ENCODE results near the gene UBE3A. TPM values are rescaled to one million over a fixed set of nuclear protein-coding genes. Genes with fewer than 3 reads are reported as not detected.

UBE3A gene
- total RNA-seq, 2 experiments from 2014 or later = 124 to 126 TPM

DNA sequence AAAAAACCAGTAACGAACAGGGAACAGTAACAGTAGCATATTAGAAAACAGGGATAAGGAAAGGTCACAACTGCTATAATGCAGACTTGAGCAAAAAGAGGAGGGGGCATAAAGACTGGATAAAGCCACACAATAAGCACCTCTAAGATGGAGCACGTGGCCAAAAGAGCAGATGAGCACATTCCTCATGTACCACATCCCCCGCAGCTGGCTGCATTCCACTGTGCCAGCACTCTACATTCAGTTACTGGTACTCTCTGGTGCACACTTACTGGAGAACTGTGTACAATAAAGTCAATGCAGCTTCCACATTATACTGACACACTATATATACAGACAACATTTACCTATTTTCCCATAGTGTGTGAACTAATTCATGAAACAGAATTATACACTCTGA lies 64.7 kb downstream of the UBE3A start:
- no peak overlapping the region for H3K4me3 ChIP-seq (ENCODE audit: low read length)
- no peaks in the 10 kb centered on the region for H3K27me3 ChIP-seq (ENCODE audit: control insufficient read depth in 1 of 2, insufficient read depth in 2 of 2, low read length in 2 of 2)
- Mint-ChIP-seq H3K4me3 (no peak overlapping the region), H3K4me1 (ENCODE audit: low read depth) (peaks cover 48% of the 10 kb centered on the region), H3K9me3 (no peaks in the 10 kb centered on the region), H3K36me3 (ENCODE audit: low read depth) (peaks cover 100% of the 10 kb centered on the region), H3K27ac (no peak overlapping the region), H3K27me3 (no peaks in the 10 kb centered on the region)
- CTCF ChIA-PET = no interaction called here
- peaks cover 53% of the 10 kb centered on the region for H3K36me3 ChIP-seq (ENCODE audit: insufficient read depth, low read length)
- ATAC-seq (ENCODE audit: poor library complexity) (no peak), DNase-seq (no peak)
- no peaks in the 10 kb centered on the region for H3K4me1 ChIP-seq (ENCODE audit: insufficient read depth, low read length)
- POLR2A ChIA-PET = no interaction called here
- intact Hi-C loops (cut with DNase I, micrococcal nuclease) = no loop called here
- H3K9me3 ChIP-seq (ENCODE audit: control insufficient read depth in 1 of 2, insufficient read depth in 1 of 2, low read length in 2 of 2) = no peaks in the 10 kb centered on the region
- TF ChIP-seq CTCF (IDR thresholded peaks at IDR 0.05) = no peak
- no peak overlapping the region for H3K27ac ChIP-seq (ENCODE audit: low read depth in 1 of 2, low read length in 2 of 2)

GRCh38 chr15:25372298-25372697 lies 66.5 kb downstream of the UBE3A start:
- Mint-ChIP-seq H3K36me3 (ENCODE audit: low read depth) (peaks cover 98% of the 10 kb centered on the region), H3K27ac (no peak overlapping the region), H3K9me3 (no peaks in the 10 kb centered on the region), H3K27me3 (no peaks in the 10 kb centered on the region), H3K4me1 (ENCODE audit: low read depth) (peaks cover 43% of the 10 kb centered on the region), H3K4me3 (no peak overlapping the region)
- no peaks in the 10 kb centered on the region for H3K27me3 ChIP-seq (ENCODE audit: control insufficient read depth in 1 of 2, insufficient read depth in 2 of 2, low read length in 2 of 2)
- H3K36me3 ChIP-seq (ENCODE audit: insufficient read depth, low read length) = peaks cover 53% of the 10 kb centered on the region
- ChIA-PET POLR2A (no interaction called here), CTCF (no interaction called here)
- intact Hi-C loops (cut with DNase I, micrococcal nuclease) = no loop called here
- H3K27ac ChIP-seq (ENCODE audit: low read depth in 1 of 2, low read length in 2 of 2) = no peak overlapping the region
- H3K4me3 ChIP-seq (ENCODE audit: low read length) = no peak overlapping the region
- no peak for DNase-seq
- H3K9me3 ChIP-seq (ENCODE audit: control insufficient read depth in 1 of 2, insufficient read depth in 1 of 2, low read length in 2 of 2) = no peaks in the 10 kb centered on the region
- no peaks in the 10 kb centered on the region for H3K4me1 ChIP-seq (ENCODE audit: insufficient read depth, low read length)
- no peak for TF ChIP-seq CTCF (IDR thresholded peaks at IDR 0.05)
- no peak for ATAC-seq (ENCODE audit: poor library complexity)

GRCh38 chr15:25368850-25369249 lies 70.0 kb downstream of the UBE3A start:
- H3K27me3 Mint-ChIP-seq = no peaks in the 10 kb centered on the region
- Histone ChIP-seq H3K27me3 (ENCODE audit: control insufficient read depth in 1 of 2, insufficient read depth in 2 of 2, low read length in 2 of 2) (no peaks in the 10 kb centered on the region), H3K9me3 (ENCODE audit: control insufficient read depth in 1 of 2, insufficient read depth in 1 of 2, low read length in 2 of 2) (peaks cover 0 to 3% of the 10 kb centered on the region in 2 experiments), H3K27ac (ENCODE audit: low read depth in 1 of 2, low read length in 2 of 2) (no peak overlapping the region), H3K4me3 (ENCODE audit: low read length) (no peak overlapping the region), H3K4me1 (ENCODE audit: insufficient read depth, low read length) (no peaks in the 10 kb centered on the region), H3K36me3 (ENCODE audit: insufficient read depth, low read length) (peaks cover 37% of the 10 kb centered on the region)
- ATAC-seq (ENCODE audit: poor library complexity) = no peak
- no peak for DNase-seq
- H3K27ac Mint-ChIP-seq = no peak overlapping the region
- POLR2A ChIA-PET = no interaction called here
- H3K9me3 Mint-ChIP-seq = no peaks in the 10 kb centered on the region
- H3K4me1 Mint-ChIP-seq (ENCODE audit: low read depth) = peaks cover 38% of the 10 kb centered on the region
- intact Hi-C loops (cut with DNase I, micrococcal nuclease) = no loop called here
- no peak overlapping the region for H3K4me3 Mint-ChIP-seq
- no peak for TF ChIP-seq CTCF (IDR thresholded peaks at IDR 0.05)
- CTCF ChIA-PET = interaction anchor here (1.1 kb wide), 1 partner anchor 25 kb away, joined by 3 read pairs; no protein-coding TSS in a partner anchor
- peaks cover 85% of the 10 kb centered on the region for H3K36me3 Mint-ChIP-seq (ENCODE audit: low read depth)

Measured in CD4-positive, alpha-beta T cell (primary cell).